H1 (cell line): ENCODE results near the gene H2BK1.

ENCODE experiments used
- BACH1 ChIP-seq: IDR thresholded peaks from 2 replicates; pipeline ENCODE4 v1.6.1; 2012; ENCODE audit warnings: low read length, improper control_type of control experiment
- BRCA1 ChIP-seq: IDR thresholded peaks from 2 replicates; pipeline ENCODE4 v1.6.1; 2012; ENCODE audit warnings: low read depth, low read length, improper control_type of control experiment

GRCh38 chr7:151178236-151178635 is 32.1 kb downstream of the H2BK1 start:
- TF ChIP-seq BRCA1 (no peak), BACH1 (no peak)
